ENCODE results near the gene CACNA1C.

GRCh38 chr12:2080604-2081003, 27.8 kb downstream of the CACNA1C start:
- TF ChIP-seq CTCF (conservative IDR thresholded peaks at IDR 0.05; ENCODE audit: low read length) (no peak), EZH2phosphoT487 (IDR thresholded peaks at IDR 0.05; ENCODE audit: borderline replicate concordance, low read depth, low read length) (no peak)
